ENCODE results near the gene EXOC3L1.

EXOC3L1 gene

GRCh38 chr16:67150047-67150832 lies 39.7 kb downstream of the EXOC3L1 start:
- DNase-seq = peak in 9 of 56 donors; percentile 27 to 66 (median 55)

- no peak for DNase-seq
Measured at GRCh38 chr16:67149276-67150046, 40.5 kb downstream of the EXOC3L1 start.

GRCh38 chr16:67148656-67149275 lies 41.2 kb downstream of the EXOC3L1 start:
- DNase-seq = no peak

- no peak for DNase-seq
Measured at GRCh38 chr16:67148221-67148620, 41.7 kb downstream of the EXOC3L1 start.

GRCh38 chr16:67147437-67148140 lies 42.3 kb downstream of the EXOC3L1 start:
- DNase-seq = peak in 1 of 56 donors; percentile 20

GRCh38 chr16:67146523-67147357 lies 43.2 kb downstream of the EXOC3L1 start:
- peak in 3 of 56 donors; percentile 4 to 28 (median 4) for DNase-seq

- no peak for DNase-seq
Measured at GRCh38 chr16:67145746-67146145, 44.2 kb downstream of the EXOC3L1 start.

- DNase-seq = no peak
Measured at GRCh38 chr16:67144943-67145342, 45.0 kb downstream of the EXOC3L1 start.

- DNase-seq = no peak
Measured at GRCh38 chr16:67142342-67142741, 47.6 kb downstream of the EXOC3L1 start.

GRCh38 chr16:67141391-67141790 lies 48.5 kb downstream of the EXOC3L1 start:
- DNase-seq = no peak

GRCh38 chr16:67137605-67138004 lies 52.3 kb downstream of the EXOC3L1 start:
- no peak for DNase-seq
